Neural progenitor cell (in vitro differentiated cells): ENCODE measurements around the gene ANO4. TPM values are rescaled to one million over a fixed set of nuclear protein-coding genes. Genes with fewer than 3 reads are reported as not detected.
A peak's percentile ranks its signal among the peaks of the same experiment; 100 is the strongest.
"Not testable (repeated sequence)": the region's sequence is repeated elsewhere in the genome, so short reads cannot be mapped to it uniquely, and the experiment has no call there.

Experiments
- DNase-seq: peaks from one replicate; pipeline ENCODE4 v3.0.0-alpha.2; 2016; ENCODE audit warnings: low spot score
- H2AFZ ChIP-seq: fragments of 200-600 bp; sonication (generic); replicated peaks from 2 replicates; pipeline ENCODE4 v1.6.1; 2016; ENCODE audit warnings: antibody characterized with exemption
- H3F3A ChIP-seq: fragments of 200-600 bp; sonication (generic); 2 replicates; pipeline ENCODE4 v1.6.1; 2016; ENCODE audit warnings: antibody characterized with exemption, low read depth
- H3K27ac ChIP-seq: fragments of 200-600 bp; sonication (generic); 2 replicates; pipeline ENCODE4 v1.5.1; 2016; ENCODE audit warnings: mild to moderate bottlenecking
- H3K27me3 ChIP-seq: fragments of 200-600 bp; sonication (generic); 2 replicates; pipeline ENCODE4 v1.6.1; 2016; ENCODE audit warnings: mild to moderate bottlenecking, moderate library complexity
- H3K36me3 ChIP-seq: fragments of 200-600 bp; sonication (generic); 2 replicates; pipeline ENCODE4 v1.5.1; 2016
- H3K4me1 ChIP-seq: fragments of 200-600 bp; sonication (generic); 2 replicates; pipeline ENCODE4 v1.6.1; 2016; ENCODE audit warnings: mixed run types
- H3K4me2 ChIP-seq: fragments of 200-600 bp; sonication (generic); 2 replicates; pipeline ENCODE4 v1.6.1; 2016
- H3K4me3 ChIP-seq: fragments of 200-600 bp; sonication (generic); 2 replicates; pipeline ENCODE4 v1.5.1; 2016
- H3K79me2 ChIP-seq: fragments of 200-600 bp; sonication (generic); 2 replicates; pipeline ENCODE4 v1.6.1; 2016; ENCODE audit warnings: low read depth
- H3K9ac ChIP-seq: fragments of 200-600 bp; sonication (generic); 2 replicates; pipeline ENCODE4 v1.6.1; 2016
- H3K9me3 ChIP-seq: fragments of 200-600 bp; sonication (generic); 2 replicates; pipeline ENCODE4 v1.5.1; 2016; ENCODE audit warnings: low read depth
- H4K20me1 ChIP-seq: fragments of 200-600 bp; sonication (generic); 2 replicates; pipeline ENCODE4 v1.6.1; 2016; ENCODE audit warnings: low read depth
- H3K27ac Mint-ChIP-seq: 3 replicates; pipeline ENCODE4 v1.8.0; 2021; ENCODE audit warnings: mixed read lengths
- H3K27me3 Mint-ChIP-seq: 2 replicates; pipeline ENCODE4 v1.8.0; 2022; ENCODE audit warnings: low read depth, mild to moderate bottlenecking, inconsistent platforms, moderate library complexity, mixed read lengths; ENCODE audit not compliant: insufficient read depth
- H3K36me3 Mint-ChIP-seq: 3 replicates; pipeline ENCODE4 v1.8.0; 2021; ENCODE audit warnings: mixed read lengths
- H3K4me1 Mint-ChIP-seq: 3 replicates; pipeline ENCODE4 v1.8.0; 2021; ENCODE audit warnings: mixed read lengths
- H3K4me3 Mint-ChIP-seq: 3 replicates; pipeline ENCODE4 v1.8.0; 2021; ENCODE audit warnings: mild to moderate bottlenecking, moderate library complexity, mixed read lengths
- H3K9me3 Mint-ChIP-seq: 3 replicates; pipeline ENCODE4 v1.8.0; 2020; ENCODE audit warnings: mixed read lengths
- EZH2 ChIP-seq: fragments of 200-600 bp; sonication (generic); IDR thresholded peaks from 2 replicates; pipeline ENCODE4 v1.6.1; 2017; ENCODE audit warnings: antibody characterized with exemption, mild to moderate bottlenecking, moderate library complexity
- EZH2phosphoT487 ChIP-seq: fragments of 200-600 bp; sonication (generic); IDR thresholded peaks from 2 replicates; pipeline ENCODE4 v1.6.1; 2017; ENCODE audit warnings: antibody characterized with exemption
- total RNA-seq: library from RNA; depleted of rRNA; stranded (reverse); fragments of >200 nt; gene quantifications from 2 replicates; pipeline ENCODE4 v1.2.3, GENCODE V29; 2015; ENCODE audit warnings: low replicate concordance
- TF ChIP-seq, protein P1 (sequence below): fragments of 200-600 bp; sonication (generic); IDR thresholded peaks from 2 replicates; pipeline ENCODE4 v1.5.1; 2017; ENCODE audit warnings: antibody characterized with exemption, mild to moderate bottlenecking

ANO4 gene
- total RNA-seq, 1 donor from 2014 or later, result not detected

DNA sequence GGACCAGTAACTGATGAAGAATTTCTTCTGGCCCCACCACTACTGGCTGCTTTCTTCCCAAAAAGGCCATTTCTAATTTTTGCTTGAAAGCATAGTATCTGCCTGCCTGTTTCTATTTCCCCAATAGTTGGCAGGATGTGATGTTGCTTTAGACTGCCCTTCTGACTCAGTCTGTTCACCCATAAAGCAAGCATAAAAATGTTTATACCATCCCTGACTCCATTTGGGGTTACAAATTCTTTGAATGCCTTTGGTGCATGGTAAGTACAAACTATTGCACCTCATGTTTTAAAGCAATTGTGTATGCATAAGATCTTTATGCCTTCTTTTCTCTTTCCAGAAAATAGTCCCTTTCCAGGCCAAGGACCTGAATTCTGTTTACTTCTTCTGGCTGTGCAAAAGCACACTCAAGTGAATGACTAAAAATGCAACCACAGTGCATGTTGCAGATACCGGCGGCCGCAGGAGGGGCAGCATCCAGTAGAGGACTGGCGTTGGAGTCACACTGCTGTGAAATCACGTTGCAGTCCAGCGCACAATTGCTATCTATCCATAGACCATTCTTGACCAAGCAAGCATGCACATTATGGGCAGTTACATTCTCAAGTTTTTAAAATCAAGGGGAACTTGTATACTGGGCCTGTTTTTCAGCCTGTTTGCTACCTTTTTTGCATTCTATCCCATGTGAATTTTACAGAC, 333.1 kb downstream of the ANO4 start:
- DNase-seq, result no peak
- Histone ChIP-seq H3K27ac (no peak overlapping the region), H3F3A (no peaks in the 10 kb centered on the region), H3K79me2 (no peaks in the 10 kb centered on the region), H2AFZ (no peak overlapping the region), H3K4me1 (no peaks in the 10 kb centered on the region), H3K9me3 (no peaks in the 10 kb centered on the region), H4K20me1 (no peaks in the 10 kb centered on the region), H3K9ac (no peak overlapping the region), H3K36me3 (no peaks in the 10 kb centered on the region), H3K4me2 (no peak overlapping the region), H3K27me3 (no peaks in the 10 kb centered on the region), H3K4me3 (no peak overlapping the region)
- Mint-ChIP-seq H3K9me3 (no peaks in the 10 kb centered on the region), H3K4me1 (no peaks in the 10 kb centered on the region), H3K4me3 (no peak overlapping the region), H3K27ac (no peak overlapping the region), H3K36me3 (no peaks in the 10 kb centered on the region), H3K27me3 (peaks cover 2% of the 10 kb centered on the region)
- TF ChIP-seq, protein P1, sequence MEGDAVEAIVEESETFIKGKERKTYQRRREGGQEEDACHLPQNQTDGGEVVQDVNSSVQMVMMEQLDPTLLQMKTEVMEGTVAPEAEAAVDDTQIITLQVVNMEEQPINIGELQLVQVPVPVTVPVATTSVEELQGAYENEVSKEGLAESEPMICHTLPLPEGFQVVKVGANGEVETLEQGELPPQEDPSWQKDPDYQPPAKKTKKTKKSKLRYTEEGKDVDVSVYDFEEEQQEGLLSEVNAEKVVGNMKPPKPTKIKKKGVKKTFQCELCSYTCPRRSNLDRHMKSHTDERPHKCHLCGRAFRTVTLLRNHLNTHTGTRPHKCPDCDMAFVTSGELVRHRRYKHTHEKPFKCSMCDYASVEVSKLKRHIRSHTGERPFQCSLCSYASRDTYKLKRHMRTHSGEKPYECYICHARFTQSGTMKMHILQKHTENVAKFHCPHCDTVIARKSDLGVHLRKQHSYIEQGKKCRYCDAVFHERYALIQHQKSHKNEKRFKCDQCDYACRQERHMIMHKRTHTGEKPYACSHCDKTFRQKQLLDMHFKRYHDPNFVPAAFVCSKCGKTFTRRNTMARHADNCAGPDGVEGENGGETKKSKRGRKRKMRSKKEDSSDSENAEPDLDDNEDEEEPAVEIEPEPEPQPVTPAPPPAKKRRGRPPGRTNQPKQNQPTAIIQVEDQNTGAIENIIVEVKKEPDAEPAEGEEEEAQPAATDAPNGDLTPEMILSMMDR, result no peak
- TF ChIP-seq EZH2phosphoT487 (no peak), EZH2 (no peak)

DNA sequence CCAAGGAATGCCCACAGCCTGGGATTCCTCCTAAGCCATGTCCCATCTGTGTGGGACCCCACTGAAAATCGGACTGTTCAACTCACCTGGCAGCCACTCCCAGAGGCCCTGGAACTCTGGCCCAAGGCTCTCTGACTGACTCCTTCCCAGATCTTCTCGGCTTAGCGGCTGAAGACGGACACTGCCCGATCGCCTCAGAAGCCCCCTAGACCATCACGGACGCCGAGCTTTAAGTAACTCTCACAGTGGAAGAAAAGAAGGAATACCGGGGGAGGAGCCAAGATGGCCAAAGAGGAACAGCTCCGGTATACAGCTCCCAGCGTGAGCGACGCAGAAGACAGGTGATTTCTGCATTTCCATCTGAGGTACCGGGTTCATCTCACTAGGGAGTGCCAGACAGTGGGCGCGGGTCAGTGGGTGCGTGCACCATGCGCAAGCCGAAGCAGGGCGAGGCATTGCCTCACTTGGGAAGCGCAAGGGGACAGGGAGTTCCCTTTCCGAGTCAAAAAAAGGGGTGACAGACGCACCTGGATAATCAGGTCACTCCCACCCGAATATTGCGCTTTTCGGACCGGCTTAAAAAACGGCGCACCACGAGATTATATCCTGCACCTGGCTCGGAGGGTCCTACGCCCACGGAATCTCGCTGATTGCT, 351.3 kb downstream of the ANO4 start:
- not testable (repeated sequence) for H3K27me3 Mint-ChIP-seq, H3K4me1 ChIP-seq, H4K20me1 ChIP-seq, H3K27ac ChIP-seq, H3K27ac Mint-ChIP-seq, H3K9ac ChIP-seq, H3K9me3 ChIP-seq, H3K9me3 Mint-ChIP-seq, H3K36me3 Mint-ChIP-seq, H3K27me3 ChIP-seq, H3F3A ChIP-seq, H3K36me3 ChIP-seq, H3K4me1 Mint-ChIP-seq, H3K79me2 ChIP-seq
- H2AFZ ChIP-seq, result peak overlapping the region; percentile 91
- peak overlapping the region; percentile 72 for H3K4me2 ChIP-seq
- peak overlapping the region; percentile 88 for H3K4me3 Mint-ChIP-seq
- peak overlapping the region; percentile 52 for H3K4me3 ChIP-seq
- DNase-seq, result peak; percentile 35

DNA sequence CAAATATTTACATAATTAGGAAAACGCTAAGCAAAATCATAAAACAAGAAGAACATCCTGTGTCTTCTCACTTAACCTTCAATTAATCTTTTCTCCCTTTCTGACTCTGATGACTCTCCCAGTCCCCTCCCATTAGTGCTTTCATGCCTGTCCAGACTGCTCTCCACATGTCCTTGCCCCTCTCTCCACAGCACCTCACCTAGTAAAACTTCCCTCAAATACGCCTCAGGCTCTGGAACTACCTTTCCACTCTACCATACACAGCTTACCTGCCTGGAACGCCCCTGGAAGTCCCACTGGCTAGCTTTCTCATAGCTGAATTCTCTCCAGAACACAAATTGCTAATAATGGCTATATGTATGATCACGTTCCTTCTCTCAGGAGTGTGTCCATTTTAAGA, 370.7 kb downstream of the ANO4 start:
- Histone ChIP-seq H3K9ac (no peak overlapping the region), H2AFZ (no peak overlapping the region), H3K79me2 (no peaks in the 10 kb centered on the region), H3F3A (no peaks in the 10 kb centered on the region), H3K4me3 (no peak overlapping the region), H3K27ac (no peak overlapping the region), H4K20me1 (no peaks in the 10 kb centered on the region), H3K4me2 (no peak overlapping the region), H3K9me3 (no peaks in the 10 kb centered on the region), H3K36me3 (no peaks in the 10 kb centered on the region), H3K4me1 (no peaks in the 10 kb centered on the region), H3K27me3 (no peaks in the 10 kb centered on the region)
- H3K4me3 Mint-ChIP-seq, result no peak overlapping the region
- H3K36me3 Mint-ChIP-seq, result no peaks in the 10 kb centered on the region
- H3K4me1 Mint-ChIP-seq, result no peaks in the 10 kb centered on the region
- TF ChIP-seq, protein P1, result no peak
- TF ChIP-seq EZH2 (no peak), EZH2phosphoT487 (no peak)
- H3K27me3 Mint-ChIP-seq, result no peaks in the 10 kb centered on the region
- DNase-seq, result no peak
- no peaks in the 10 kb centered on the region for H3K9me3 Mint-ChIP-seq
- no peak overlapping the region for H3K27ac Mint-ChIP-seq

DNA sequence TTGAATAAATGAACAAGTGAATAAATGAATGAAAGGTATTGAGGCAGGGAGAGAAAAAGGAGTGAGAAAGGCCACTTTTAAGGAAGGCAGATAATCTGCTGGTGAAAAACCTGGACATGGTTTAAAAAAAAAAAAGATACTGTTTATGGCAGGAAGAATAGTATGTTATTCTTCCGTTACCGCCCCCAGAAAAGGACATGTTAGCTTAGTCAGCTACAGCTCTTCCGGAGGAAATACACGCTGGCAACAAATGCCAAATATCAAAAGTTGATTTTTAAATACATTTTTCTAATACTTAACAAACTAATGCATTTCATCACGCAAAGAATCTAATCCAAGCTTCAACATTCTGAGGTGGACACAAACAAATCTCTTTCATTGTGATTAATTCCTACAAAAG, 372.3 kb downstream of the ANO4 start:
- no peak overlapping the region for H3K9ac ChIP-seq
- H3F3A ChIP-seq, result no peaks in the 10 kb centered on the region
- H3K27ac Mint-ChIP-seq, result no peak overlapping the region
- peaks cover 4% of the 10 kb centered on the region for H3K27me3 Mint-ChIP-seq
- H3K4me1 ChIP-seq, result no peaks in the 10 kb centered on the region
- TF ChIP-seq, protein P1, result no peak
- TF ChIP-seq EZH2phosphoT487 (no peak), EZH2 (no peak)
- H3K36me3 ChIP-seq, result no peaks in the 10 kb centered on the region
- no peak overlapping the region for H3K4me2 ChIP-seq
- no peaks in the 10 kb centered on the region for H3K27me3 ChIP-seq
- H4K20me1 ChIP-seq, result no peaks in the 10 kb centered on the region
- H3K9me3 Mint-ChIP-seq, result no peaks in the 10 kb centered on the region
- H3K36me3 Mint-ChIP-seq, result no peaks in the 10 kb centered on the region
- no peak overlapping the region for H3K4me3 Mint-ChIP-seq
- H2AFZ ChIP-seq, result no peak overlapping the region
- no peaks in the 10 kb centered on the region for H3K79me2 ChIP-seq
- no peaks in the 10 kb centered on the region for H3K9me3 ChIP-seq
- H3K27ac ChIP-seq, result no peak overlapping the region
- no peak overlapping the region for H3K4me3 ChIP-seq
- no peaks in the 10 kb centered on the region for H3K4me1 Mint-ChIP-seq
- DNase-seq, result no peak
